GM21447 (cell line): ENCODE results near the gene HSPG2.

Experiments
- ATAC-seq: cut with Tn5 transposase; IDR thresholded peaks from one replicate; pipeline ENCODE4 v1.9.1; 2021; ENCODE audit not compliant: unreplicated experiment

Gene HSPG2

DNA sequence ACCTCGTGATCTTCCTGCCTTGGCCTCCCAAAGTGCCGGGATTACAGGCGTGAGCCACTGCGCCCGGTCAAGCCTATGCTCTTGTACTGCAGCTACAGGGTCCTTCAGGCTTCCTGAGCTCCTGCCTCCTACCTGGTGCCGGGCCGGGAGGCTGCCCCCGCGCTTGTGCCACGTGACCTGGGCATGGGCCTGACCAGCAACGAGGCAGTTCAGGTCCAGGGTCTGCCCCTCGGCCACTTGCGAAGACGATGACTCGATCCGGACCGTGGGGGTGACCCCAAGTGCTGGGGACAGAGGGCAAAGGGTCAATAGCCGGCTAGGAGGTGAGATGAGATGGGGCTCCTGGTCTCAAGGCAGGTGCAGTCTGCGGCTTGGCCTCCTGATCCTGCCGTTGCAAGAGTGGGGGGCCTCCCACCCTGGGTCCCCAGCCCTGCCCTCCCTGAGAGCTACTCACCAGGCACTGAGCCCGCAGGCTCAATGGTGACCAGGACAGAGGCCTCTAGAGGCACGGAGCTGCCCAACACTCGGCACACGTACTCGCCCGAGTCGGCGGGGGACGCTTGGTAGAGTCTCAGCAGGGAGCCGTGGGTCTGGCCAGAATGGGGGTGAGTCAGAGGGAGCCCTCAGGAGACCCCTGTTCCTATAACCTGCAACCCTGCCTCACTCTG, 87.1 kb downstream of the HSPG2 start:
- no peak for ATAC-seq

DNA sequence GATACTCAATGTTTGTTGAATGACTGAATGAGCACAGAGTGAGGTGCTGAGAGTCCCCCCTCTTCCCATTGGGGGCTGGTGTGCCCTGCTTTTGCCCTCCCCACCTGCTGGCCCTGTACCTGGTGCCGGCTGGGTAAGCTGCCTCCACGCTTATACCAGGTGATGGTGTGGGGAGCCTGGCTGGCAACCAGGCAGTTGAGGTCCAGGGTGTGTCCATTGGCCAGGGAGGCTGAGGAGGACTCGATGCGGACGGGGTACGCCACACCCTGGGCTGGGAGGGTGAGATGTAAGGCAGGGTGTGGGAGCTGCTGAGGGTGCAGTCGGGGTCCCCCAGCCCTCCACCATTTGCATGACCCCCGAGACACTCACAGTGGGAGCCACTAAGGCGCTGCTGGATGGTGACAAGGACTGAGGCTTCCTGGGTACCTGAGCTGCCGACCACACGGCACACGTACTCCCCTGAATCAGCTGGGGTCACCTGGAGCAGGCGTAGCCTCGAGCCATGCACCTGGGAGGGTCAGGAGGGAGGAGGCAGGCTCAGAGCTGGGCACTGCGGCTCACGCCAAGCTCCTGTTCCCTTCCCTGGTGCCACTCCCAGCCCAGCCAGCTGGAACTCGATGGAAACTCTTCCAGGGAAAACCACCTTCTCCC, 88.5 kb downstream of the HSPG2 start:
- no peak for ATAC-seq

DNA sequence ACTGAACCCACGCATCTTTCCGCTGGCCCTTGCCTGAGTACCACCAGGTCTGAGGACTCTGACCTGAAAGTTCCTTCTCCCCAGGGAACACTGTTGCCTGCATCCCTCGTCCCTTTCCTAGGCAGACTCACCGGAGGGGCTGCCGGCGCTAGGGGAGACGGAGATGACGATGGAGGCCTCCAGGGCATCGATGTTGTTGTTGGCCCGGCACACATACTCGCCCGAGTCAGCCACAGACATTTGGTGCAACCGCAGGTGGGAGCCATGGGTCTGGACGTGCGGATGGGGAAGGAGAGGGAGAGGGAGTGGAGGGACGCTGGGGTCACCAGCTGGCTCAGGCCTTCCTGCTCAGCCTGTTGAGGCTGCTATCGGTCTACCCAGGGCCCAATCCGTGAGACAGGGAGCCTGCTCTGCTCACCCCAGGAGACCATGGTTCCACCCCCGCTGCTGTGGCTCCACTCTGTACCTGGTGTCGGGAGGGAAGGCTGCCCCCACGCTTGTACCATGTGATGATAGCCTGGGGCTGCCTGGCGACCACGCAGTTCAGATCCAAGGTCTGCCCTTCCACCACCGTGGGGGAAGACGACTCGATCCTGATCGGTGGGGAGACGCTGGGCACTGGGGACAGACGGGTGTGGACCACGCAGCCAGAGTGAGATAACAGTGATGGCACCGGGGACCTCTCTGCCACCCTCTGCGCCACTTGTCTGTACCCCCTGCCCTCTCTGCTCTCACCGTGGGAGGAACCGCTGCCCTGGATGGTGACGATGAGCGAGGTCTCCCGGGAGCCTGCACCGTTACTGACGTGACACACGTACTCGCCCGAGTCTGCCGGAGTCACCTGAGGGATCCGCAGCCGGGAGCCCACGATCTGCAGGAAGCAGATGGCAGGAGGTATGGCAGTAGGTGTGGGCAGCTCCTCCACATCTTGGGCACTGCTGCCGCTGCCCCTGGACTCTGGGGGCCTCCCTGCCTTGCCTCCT, 89.6 kb downstream of the HSPG2 start:
- ATAC-seq: no peak

DNA sequence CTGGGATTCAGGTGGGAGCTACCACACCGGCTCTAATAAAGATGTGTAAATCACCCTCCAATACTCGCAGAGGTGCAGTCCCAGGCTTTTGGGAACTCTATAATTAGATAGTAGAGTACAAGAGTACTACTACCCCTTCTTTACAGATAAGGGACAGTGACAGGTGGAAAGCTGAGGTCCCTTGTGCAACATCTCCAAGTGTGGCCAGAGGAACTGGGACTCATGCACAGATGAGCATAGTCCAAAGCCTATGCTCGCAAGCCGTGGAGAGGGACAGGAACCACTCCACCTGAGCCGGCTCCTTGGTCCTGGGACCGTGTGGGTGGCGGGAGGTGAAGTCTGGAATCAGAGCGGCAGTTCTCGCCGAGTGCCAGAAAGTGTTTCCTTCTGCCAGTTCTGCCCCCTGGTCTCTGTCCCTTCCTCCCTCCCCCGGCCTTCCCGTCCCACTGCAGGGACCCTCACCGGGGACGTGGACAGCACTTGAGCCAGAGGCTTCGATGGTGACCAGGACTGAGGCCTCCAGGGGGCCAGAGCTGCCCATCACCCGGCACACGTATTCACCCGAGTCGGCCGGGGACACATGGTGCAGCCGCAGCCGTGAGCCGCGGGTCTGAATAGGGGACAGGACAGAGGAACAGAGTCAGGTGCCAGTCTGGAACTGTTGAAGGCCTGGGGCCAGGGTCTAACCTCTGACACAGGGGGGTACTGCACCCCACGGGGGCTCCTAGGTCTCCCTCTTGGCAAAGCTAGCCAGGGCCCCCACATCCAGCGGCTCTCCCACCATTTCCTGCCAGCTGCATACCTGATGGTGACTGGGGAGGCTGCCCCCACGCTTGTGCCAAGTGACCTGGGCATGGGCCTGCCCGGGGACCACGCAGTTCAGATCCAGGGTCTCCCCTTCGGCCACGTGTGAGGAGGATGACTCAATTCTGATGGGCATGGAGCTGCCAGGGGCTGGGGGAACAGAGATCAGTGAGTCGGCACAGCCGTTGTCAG, 91.2 kb downstream of the HSPG2 start:
- ATAC-seq: no peak

DNA sequence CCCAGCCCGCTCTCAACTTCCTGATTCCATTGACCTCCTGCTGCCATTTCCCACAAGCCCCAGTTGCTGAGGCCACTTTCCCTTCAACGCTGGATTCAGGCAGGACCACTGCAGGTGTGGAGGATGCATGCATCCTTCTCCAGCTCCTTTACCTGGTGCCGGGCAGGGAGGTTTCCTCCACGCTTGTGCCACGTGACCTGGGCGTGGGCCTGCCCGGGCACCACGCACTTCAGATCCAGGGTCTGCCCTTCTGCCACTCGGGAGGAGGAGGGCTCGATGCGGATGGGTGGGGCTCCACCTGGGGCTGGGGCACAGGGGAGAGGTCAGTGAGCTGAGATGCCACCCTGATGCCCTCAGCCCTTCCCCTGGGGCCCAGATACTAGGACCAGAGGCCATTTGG, 93.1 kb downstream of the HSPG2 start:
- ATAC-seq: no peak

DNA sequence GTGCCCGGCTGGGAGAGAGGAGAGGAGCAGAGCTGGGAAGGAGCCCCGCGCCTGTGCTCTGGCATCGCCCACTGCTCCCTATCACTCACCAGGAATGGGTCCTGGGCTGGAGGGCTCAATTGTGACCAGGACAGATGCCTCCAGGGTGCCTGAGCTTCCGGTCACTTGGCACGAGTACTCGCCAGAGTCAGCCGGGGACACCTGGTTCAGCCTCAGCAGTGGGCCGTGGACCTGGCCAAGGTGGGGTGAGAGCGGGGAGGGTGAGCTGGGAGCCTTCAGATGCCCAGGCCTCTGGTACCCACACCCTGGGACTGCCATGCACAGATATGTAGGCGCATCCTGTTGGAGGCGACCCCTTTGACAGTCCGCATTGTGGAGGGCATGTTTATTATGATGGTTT, 93.9 kb downstream of the HSPG2 start:
- ATAC-seq: no peak

DNA sequence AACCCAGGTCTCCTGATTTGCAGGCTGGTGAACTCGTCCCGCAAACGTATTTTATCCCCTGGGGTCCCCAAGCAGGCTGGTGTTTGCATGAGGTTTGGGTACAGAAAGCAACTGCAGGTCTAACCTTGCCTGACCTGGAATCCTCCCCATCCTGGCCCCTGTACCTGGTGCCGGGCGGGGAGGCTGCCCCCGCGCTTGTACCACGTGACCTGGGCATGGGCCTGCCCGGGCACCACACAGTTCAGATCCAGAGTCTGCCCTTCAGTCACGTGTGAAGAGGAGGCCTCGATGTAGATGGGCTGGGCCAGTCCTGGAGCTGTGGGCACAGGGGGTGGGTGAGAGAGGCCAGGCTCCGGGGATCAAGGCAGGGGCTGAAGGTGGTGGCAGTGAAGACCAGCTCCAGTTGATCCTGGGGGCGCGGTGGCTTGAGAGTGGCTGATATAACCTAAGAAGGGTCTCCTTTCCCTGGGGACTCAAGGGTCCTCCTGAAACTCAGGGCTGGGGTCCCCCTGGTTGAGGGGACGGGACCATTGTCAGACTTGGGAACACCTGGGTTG, 94.4 kb downstream of the HSPG2 start:
- ATAC-seq: no peak

DNA sequence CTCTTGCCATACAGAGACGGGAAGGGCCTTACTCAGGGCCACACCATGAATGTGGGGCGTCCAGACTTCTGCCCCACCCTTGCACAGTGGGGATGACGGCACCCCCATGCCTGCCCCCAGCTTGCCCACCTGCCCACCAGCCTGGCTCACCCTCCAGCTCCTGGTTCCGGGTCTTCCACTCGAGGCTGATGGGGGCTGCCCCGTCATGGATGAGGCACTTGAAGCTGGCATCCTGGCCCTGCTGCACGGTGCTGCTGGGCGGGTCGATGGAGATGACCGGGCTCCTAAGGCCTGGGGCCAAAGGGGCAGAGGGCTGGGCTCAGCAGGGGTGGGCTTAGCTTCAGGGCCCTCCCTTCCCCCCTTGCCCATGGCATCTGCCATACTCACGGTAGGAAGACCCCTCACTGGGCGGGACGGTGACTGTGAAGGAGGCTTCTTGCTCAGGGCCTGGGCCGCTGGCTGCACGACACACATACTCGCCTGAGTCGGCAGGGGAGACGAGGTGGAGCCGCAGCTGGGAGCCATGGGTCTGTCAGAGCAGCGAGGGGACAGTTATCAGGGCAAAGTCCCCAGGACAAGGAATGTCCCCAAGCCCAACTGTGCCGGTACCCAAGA, 95.2 kb downstream of the HSPG2 start:
- ATAC-seq: no peak

DNA sequence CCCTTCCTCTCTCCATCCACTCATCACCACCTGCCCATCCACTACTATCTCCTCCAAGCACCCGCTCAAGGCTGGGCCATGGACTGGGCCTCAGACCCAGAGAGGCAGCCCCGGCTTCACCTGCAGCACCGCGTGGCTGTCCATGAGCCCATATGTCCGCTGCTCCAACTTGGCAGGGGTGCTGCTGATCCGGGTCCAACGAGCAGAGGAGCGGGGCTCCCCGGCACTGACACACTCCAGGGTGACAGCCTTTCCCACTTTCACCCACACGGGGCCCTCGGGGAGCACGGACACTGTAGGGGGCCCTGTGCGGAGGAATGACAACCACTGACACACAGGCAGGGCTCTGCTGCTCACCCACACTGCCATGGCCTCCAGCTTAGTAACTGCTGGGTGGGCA, 96.1 kb downstream of the HSPG2 start:
- ATAC-seq: no peak

DNA sequence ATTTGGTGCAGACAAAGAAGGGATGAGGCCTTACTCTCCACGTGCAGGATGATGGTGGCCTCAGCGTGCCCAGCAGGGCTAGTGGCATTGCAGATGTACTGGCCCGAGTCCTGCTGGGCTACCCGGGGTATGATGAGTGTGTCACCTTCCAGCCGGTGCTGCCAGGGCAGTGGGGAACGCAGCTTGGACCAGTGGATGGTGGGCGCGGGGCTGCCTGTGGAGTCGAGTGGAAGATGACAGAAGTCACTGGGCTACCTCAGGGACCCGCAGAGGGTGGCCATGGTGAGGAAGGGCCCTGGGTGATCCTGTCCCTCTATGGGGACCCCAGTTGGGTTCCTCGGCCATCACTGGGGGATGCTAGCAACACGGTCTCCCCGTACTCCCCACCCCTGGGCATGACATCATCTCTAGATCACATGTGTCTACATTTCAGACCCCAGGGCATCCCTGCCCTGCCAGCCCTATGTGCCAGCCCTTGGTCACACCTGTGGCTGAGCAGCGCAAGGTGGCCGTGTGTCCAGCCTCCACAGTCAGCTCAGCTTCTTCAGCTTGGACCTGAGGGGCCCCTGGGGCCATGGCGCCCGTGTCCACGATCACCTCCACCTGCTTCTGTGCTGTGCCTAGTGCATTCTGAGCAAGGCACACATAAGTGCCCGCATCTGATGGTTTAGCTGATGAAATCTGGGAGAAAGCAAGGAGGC, 97.6 kb downstream of the HSPG2 start:
- ATAC-seq: no peak

DNA sequence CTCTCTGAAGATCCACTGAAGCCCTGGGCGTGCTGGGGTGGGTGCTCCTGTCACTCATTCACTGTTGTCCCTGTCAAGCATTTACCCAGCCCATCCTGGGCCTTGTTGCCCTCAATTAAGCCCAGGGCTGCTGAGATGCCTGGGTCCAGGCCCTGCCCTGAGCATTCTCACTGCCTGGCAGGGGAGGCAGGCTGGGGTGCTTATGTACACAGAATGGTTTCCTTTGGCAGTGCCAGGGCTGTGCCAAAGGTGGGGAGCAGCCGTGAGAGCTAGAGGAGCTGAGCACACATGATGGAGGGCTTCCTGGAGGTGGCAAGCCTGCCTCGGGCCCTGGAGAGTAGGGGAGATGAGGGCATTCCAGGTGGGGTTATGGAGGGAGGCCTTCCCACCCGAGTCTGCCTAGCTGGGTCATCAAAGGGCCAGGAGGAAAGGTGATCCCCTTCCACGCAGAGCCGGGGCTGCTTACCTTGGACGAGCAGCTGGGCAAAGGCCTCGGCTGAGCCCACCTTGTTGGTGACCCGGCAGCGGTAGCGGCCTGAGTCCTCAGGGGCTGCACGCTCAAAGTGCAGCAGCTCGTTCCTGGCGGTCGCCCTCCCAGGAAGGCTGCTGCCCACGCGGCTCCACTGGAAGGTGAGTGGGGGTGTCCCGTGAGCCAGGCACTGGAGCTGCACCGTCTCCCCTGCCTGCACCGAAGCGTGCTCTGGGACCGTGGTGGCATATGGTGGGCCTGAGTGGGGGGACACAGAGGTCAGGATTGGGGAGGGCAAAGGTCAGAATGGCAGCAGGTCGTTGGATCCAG, 98.6 kb downstream of the HSPG2 start:
- no peak for ATAC-seq

DNA sequence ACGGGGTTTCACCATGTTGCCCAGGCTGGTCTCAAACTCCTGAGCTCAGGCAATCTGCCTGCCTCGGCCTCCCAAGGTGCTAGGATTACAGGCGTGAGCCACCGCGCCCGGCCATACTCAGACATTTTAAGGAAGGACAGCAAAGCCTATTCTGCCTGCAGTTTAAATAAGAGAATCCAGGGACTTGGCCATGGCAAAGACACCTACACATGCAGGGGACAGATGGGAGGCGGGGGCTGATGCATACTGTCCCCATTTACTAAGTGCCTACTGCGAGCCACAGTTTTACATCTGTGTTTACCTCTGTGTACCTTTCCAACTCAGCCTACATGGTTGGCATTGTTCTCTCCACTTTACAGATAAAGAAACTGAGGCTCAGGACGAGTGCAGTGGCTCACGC, 99.6 kb downstream of the HSPG2 start:
- no peak for ATAC-seq

DNA sequence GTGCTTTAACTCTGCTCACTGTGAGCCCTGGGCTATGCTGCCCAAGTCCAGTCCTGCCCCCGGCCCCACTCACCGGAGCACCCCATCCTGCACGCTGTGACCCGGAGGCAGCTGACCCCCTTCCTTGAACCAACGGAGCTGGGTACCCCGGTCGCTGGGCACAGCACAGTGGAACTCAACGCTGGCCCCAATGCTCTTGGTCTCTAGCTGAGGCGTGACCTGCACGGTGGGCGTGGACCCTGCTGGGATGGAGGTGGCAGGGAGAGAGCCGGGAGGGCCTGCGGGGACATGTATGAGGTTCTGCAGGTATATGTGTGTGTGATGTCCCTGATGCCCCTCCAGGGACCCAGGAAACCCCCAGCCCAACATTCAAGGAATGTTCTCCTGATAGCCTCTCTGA, 100.4 kb downstream of the HSPG2 start:
- ATAC-seq: no peak

DNA sequence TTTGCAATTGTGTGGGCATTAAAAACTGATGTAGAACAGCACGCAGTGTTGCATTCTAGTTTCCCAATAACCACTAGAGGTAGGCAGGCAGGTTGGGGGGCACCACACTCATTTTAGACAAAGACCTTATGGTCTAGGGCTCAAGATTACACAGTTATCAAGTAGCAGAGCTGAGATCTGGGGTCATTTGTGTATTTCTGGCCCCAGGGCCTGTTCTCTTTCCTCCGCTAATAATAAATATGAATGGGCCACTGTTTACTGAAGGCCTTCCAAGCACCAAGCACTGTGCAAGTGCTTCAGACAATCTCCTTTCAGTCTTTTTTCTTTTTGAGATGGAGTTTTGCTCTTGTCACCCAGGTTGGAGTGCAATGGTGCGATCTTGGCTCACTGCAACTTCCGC, 101.1 kb downstream of the HSPG2 start:
- ATAC-seq: no peak

DNA sequence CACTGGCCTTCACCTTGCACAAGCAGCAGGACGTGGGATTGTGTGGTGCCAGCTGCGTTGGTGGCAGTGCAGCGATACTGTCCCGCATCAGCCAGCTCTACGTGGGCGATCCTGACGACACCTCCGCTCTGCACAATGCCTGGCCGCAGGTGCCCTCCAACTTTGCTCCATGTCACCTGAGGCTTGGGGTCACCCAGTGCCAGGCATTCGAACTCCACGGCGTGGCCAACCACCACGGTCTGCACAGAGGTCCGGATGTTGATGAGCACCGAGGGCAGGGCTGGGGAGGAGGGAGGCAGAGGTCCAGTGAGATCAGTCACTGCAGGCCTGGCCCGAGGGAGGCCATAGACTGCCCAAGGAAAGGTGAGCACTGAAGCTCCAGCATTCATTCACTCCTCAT, 102.4 kb downstream of the HSPG2 start:
- ATAC-seq: no peak

DNA sequence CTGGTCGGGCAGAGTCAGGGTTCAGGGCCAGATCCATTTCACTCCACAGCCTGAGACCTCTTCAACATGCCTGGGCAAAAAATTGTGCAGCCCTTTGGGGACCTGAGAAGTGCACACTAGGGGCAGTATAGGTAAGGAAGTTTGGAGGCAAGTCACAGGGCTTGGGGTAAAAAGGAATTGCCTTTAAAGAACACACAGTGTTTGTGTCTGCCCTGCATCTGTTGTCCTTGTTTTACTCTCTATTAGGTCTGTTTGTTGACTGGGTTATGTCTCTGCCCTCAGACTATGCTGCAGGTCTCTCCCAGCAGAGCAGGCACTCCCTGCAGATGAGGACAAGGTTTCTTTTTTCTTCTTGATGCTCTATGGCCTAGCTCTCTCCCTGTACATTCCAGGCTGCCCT, 103.0 kb downstream of the HSPG2 start:
- no peak for ATAC-seq

DNA sequence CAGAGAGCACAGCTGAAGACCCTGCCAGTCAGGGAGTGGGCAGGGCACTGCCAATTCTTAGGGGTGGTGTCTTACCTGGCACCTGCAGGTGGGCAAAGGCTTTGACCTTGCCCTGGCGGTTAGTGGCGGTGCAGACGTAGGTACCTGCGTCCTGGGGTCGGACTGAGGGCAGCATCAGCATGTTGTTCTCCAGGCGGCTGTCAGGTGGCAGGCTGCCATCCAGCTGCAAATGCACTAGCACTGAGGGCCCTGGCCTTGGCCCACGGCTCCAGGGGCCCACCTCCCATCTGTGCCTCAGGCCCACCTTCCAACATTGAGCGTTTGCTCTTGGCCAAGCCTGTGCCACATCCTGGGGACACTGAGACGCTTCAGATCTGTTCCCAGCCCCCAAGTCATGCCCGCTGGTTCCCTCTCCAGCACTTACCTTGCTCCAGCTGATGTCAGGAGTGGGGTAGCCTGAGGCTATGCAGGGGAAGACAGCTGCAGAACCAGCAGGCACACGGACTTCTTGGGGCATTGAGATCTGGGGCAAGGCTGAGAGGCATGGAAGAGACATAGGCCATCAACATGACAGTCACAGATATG, 103.6 kb downstream of the HSPG2 start:
- no peak for ATAC-seq

DNA sequence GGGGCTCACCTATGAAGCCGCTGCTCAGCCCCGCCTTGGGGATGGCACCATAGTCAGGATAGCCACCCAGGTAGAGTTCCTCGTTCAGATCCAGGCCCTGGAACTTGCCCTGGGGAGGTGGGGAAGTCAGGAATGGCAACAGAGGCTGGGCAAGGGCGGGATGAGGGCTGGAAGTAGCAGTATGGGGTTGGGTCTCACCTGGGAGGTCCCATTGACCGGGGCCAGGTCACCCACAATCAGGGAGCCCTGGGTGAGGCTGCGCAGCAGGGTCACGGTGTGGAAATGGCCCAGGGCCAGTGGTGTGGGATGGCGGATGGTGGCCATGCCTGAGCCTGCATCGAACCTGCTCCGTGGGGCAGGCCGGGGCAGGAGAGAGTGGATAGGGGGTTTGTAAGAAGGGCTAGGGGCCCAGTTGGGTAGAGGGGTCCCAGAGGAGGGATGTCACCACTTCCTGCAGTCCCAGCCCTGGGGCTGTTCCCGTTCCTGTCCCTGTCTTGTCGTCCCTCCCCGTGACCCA, 105.6 kb downstream of the HSPG2 start:
- no peak for ATAC-seq
